T-helper 1 cell treated with Interleukin-12 subunit alpha and Interleukin-12 subunit beta and Interleukin-4 antibody, amounts not matched to agents 30 μg/mL and 1 μg/mL, for 36 hours (primary cell): Measurements from ENCODE around the gene SHC4.
A peak's percentile ranks its signal among the peaks of the same experiment; 100 is the strongest.

Experiments
- H3K27ac Mint-ChIP-seq: one replicate; pipeline ENCODE4 v1.8.0; 2021; ENCODE audit warnings: mild to moderate bottlenecking, mixed read lengths
- H3K27me3 Mint-ChIP-seq: one replicate; pipeline ENCODE4 v1.8.0; 2021; ENCODE audit warnings: low read depth, mixed read lengths
- H3K36me3 Mint-ChIP-seq: one replicate; pipeline ENCODE4 v1.8.0; 2021; ENCODE audit warnings: low read depth, mixed read lengths
- H3K4me1 Mint-ChIP-seq: one replicate; pipeline ENCODE4 v1.8.0; 2021; ENCODE audit warnings: low read depth, mixed read lengths
- H3K4me3 Mint-ChIP-seq: one replicate; pipeline ENCODE4 v1.8.0; 2021; ENCODE audit warnings: mild to moderate bottlenecking, moderate library complexity, mixed read lengths
- H3K9me3 Mint-ChIP-seq: one replicate; pipeline ENCODE4 v1.8.0; 2021; ENCODE audit warnings: mixed read lengths

The SHC4 gene

GRCh38 chr15:48842501-48842900, 121.2 kb downstream of the SHC4 start:
- Mint-ChIP-seq H3K9me3 (no peaks in the 10 kb centered on the region), H3K36me3 (no peaks in the 10 kb centered on the region), H3K27me3 (no peaks in the 10 kb centered on the region), H3K27ac (no peak overlapping the region), H3K4me1 (no peaks in the 10 kb centered on the region), H3K4me3 (no peak overlapping the region)

GRCh38 chr15:48834756-48835155, 129.0 kb downstream of the SHC4 start:
- H3K36me3 Mint-ChIP-seq: peaks cover 6% of the 10 kb centered on the region
- peaks cover 16% of the 10 kb centered on the region for H3K9me3 Mint-ChIP-seq
- H3K4me3 Mint-ChIP-seq: no peak overlapping the region
- H3K27ac Mint-ChIP-seq: no peak overlapping the region
- no peaks in the 10 kb centered on the region for H3K4me1 Mint-ChIP-seq
- peaks cover 3% of the 10 kb centered on the region for H3K27me3 Mint-ChIP-seq

- no peaks in the 10 kb centered on the region for H3K4me1 Mint-ChIP-seq
- no peak overlapping the region for H3K27ac Mint-ChIP-seq
- H3K4me3 Mint-ChIP-seq: no peak overlapping the region
- peaks cover 6% of the 10 kb centered on the region for H3K36me3 Mint-ChIP-seq
- peaks cover 3% of the 10 kb centered on the region for H3K27me3 Mint-ChIP-seq
- peaks cover 16% of the 10 kb centered on the region for H3K9me3 Mint-ChIP-seq
Observed at GRCh38 chr15:48833526-48834239, 130.0 kb downstream of the SHC4 start.

- no peak overlapping the region for H3K27ac Mint-ChIP-seq
- peaks cover 6% of the 10 kb centered on the region for H3K36me3 Mint-ChIP-seq
- H3K4me1 Mint-ChIP-seq: no peaks in the 10 kb centered on the region
- H3K27me3 Mint-ChIP-seq: peaks cover 3% of the 10 kb centered on the region
- H3K4me3 Mint-ChIP-seq: no peak overlapping the region
- H3K9me3 Mint-ChIP-seq: peaks cover 16% of the 10 kb centered on the region
Observed at GRCh38 chr15:48832648-48833047, 131.1 kb downstream of the SHC4 start.

DNA sequence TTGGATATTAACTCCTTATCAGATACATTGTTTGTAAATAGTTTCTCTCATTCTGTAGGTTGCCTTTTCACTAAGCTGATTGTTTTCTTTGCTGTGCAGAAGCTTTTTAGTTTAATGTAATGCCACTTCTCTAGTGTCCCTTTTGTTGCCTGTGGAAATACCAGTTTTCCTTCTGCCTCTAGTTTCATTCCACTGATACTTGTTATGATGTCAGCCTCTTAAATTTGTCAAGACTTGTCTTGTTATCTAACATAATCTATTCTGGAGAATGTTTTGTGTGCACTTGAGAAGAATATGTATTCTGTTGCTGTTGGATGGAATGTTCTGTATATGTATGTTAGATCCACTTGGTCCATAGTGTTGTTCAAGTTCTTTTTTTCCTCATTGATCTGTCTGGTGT, 134.8 kb downstream of the SHC4 start:
- Mint-ChIP-seq H3K27ac (no peak overlapping the region), H3K4me1 (no peaks in the 10 kb centered on the region), H3K36me3 (peaks cover 5% of the 10 kb centered on the region), H3K4me3 (no peak overlapping the region), H3K27me3 (peaks cover 3% of the 10 kb centered on the region), H3K9me3 (peaks cover 14% of the 10 kb centered on the region)

DNA sequence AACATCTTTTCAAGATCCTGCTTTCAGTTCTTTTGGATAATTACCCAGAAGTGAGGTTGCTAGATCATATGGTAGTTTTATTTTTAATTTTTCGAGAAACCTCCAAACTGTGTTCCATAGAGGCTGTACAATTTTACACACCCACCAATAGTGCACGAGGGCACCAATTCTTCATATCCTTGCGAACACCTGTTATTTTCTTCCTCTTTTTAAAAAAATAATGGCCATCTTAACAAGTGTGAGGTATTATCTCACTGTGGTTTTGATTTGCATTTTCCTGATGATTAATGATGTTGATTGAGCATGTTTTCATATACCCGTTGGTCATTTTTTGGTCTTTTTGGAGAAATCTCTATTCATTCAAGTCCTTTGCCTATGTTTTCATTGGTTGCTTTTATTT, 135.2 kb downstream of the SHC4 start:
- Mint-ChIP-seq H3K9me3 (peaks cover 9% of the 10 kb centered on the region), H3K27me3 (peaks cover 5% of the 10 kb centered on the region), H3K36me3 (peaks cover 4% of the 10 kb centered on the region), H3K27ac (no peak overlapping the region), H3K4me3 (no peak overlapping the region), H3K4me1 (no peaks in the 10 kb centered on the region)

GRCh38 chr15:48825075-48825474, 138.6 kb downstream of the SHC4 start:
- peaks cover 7% of the 10 kb centered on the region for H3K9me3 Mint-ChIP-seq

GRCh38 chr15:48823706-48824105, 140.0 kb downstream of the SHC4 start:
- H3K36me3 Mint-ChIP-seq: no peaks in the 10 kb centered on the region
- peaks cover 7% of the 10 kb centered on the region for H3K9me3 Mint-ChIP-seq
- H3K4me3 Mint-ChIP-seq: no peak overlapping the region
- H3K27ac Mint-ChIP-seq: no peak overlapping the region
- H3K27me3 Mint-ChIP-seq: peaks cover 15% of the 10 kb centered on the region
- H3K4me1 Mint-ChIP-seq: no peaks in the 10 kb centered on the region

More at GRCh38 chr15:48825075-48825474, 138.6 kb downstream of the SHC4 start:
- Mint-ChIP-seq H3K27ac (no peak overlapping the region), H3K27me3 (peaks cover 15% of the 10 kb centered on the region), H3K4me3 (no peak overlapping the region), H3K36me3 (no peaks in the 10 kb centered on the region), H3K4me1 (no peaks in the 10 kb centered on the region)

- Mint-ChIP-seq H3K27ac (no peak overlapping the region), H3K4me1 (no peaks in the 10 kb centered on the region), H3K36me3 (no peaks in the 10 kb centered on the region), H3K27me3 (peaks cover 15% of the 10 kb centered on the region), H3K9me3 (peaks cover 7% of the 10 kb centered on the region), H3K4me3 (no peak overlapping the region)
Observed at GRCh38 chr15:48823237-48823636, 140.5 kb downstream of the SHC4 start.

DNA sequence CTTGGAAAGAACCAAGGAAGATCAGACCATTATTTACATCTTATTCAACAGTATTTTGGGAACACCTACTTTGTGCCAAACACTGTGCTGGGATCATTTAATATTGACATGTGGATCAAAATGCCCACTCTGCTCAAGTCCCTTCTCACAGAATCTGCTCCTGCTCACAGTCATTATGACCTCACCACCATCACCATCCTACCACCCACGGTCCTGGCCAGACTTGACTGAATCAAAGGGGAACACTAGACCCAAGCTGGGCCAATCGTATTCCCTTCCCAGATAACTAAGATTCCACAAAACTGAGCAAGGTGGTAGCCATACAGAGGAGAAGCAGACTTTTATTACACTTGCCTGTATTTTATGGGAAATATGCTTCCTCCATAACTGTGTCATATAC, 149.4 kb downstream of the SHC4 start:
- H3K4me3 Mint-ChIP-seq: no peak overlapping the region
- H3K27ac Mint-ChIP-seq: no peak overlapping the region
- H3K9me3 Mint-ChIP-seq: no peaks in the 10 kb centered on the region
- H3K27me3 Mint-ChIP-seq: peaks cover 14% of the 10 kb centered on the region
- H3K36me3 Mint-ChIP-seq: peaks cover 2% of the 10 kb centered on the region
- H3K4me1 Mint-ChIP-seq: peaks cover 14% of the 10 kb centered on the region

- peaks cover 4% of the 10 kb centered on the region for H3K36me3 Mint-ChIP-seq
- H3K27me3 Mint-ChIP-seq: peaks cover 14% of the 10 kb centered on the region
- H3K4me1 Mint-ChIP-seq: peaks cover 25% of the 10 kb centered on the region
- peak overlapping the region; percentile 94 for H3K4me3 Mint-ChIP-seq
- peak overlapping the region; percentile 95 for H3K27ac Mint-ChIP-seq
- H3K9me3 Mint-ChIP-seq: no peaks in the 10 kb centered on the region
Observed at GRCh38 chr15:48811325-48811958, 152.3 kb downstream of the SHC4 start.

- Mint-ChIP-seq H3K27me3 (peaks cover 14% of the 10 kb centered on the region), H3K36me3 (peaks cover 6% of the 10 kb centered on the region), H3K4me3 (peak within 1 kb of the TSS; percentile 94), H3K27ac (peak within 1 kb of the TSS; percentile 95), H3K4me1 (peaks cover 30% of the 10 kb centered on the region), H3K9me3 (no peaks in the 10 kb centered on the region)
Observed at GRCh38 chr15:48810414-48811324, 153.1 kb downstream of the SHC4 start, which contains the start of gene CEP152. CEP152 (minus strand) TSS chr15:48811069; CDS start chr15:48805649, 5,420 bp downstream.

DNA sequence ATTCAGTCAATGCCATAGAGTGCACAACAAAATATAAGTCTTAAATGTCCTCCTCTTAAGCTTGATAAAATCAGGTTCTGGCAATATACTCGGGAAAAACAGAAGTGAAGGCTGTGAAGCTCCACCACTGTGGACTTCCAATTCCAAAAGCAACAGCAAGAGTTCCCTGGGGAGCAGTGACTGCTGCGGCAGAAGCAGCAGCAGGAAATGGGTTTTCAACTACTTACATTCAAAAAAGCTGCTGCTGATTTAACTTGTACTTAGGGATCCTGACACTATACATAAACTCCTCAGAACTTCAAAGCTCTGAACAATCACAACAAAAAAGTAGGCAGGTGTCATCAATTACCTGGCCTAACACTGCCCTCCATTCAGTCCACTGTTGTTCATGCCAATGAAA, 157.6 kb downstream of the SHC4 start:
- H3K27me3 Mint-ChIP-seq: no peaks in the 10 kb centered on the region

DNA sequence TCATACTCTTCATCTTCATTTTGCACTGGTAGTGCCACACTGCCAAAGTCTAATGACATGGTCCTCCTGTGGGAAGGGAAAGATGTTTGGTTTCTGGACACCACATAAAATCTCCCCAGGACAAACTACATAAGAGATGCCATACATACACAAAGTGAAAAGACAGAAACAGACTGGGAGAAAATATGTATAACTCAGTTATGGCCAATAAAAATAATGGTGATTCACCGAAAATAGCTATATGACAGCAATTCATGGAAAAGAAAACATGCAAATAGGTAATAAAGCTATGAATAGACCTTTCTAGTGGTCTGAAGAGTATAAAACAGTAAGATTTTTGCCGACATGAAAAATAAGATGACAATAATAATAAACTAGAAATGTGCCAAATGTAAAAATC, 158.1 kb downstream of the SHC4 start:
- Mint-ChIP-seq H3K27me3 (no peaks in the 10 kb centered on the region), H3K27ac (no peak overlapping the region), H3K9me3 (no peaks in the 10 kb centered on the region), H3K36me3 (peaks cover 25% of the 10 kb centered on the region), H3K4me3 (no peak overlapping the region), H3K4me1 (peaks cover 30% of the 10 kb centered on the region)

More for the DNA sequence above, 157.6 kb downstream of the SHC4 start:
- Mint-ChIP-seq H3K27ac (no peak overlapping the region), H3K9me3 (no peaks in the 10 kb centered on the region), H3K36me3 (peaks cover 25% of the 10 kb centered on the region), H3K4me1 (peaks cover 29% of the 10 kb centered on the region), H3K4me3 (no peak overlapping the region)
